IPS DF 6.9 (cell line): ENCODE results near the gene CDPF1.
"Not testable (repeated sequence)": the region's sequence is repeated elsewhere in the genome, so short reads cannot be mapped to it uniquely, and the experiment has no call there.

Experiments used
- DNase-seq: peaks from one replicate; pipeline ENCODE4 v3.0.0-alpha.2; 2013; ENCODE audit warnings: low read depth, low spot score
- H3K27ac ChIP-seq: one replicate; pipeline ENCODE4 v1.5.1; 2013; ENCODE audit warnings: low read length, control low read depth
- H3K27me3 ChIP-seq: 2 replicates; pipeline ENCODE4 v1.6.1; 2013; ENCODE audit warnings: mild to moderate bottlenecking, low read length; ENCODE audit not compliant: control insufficient read depth, insufficient read depth
- H3K36me3 ChIP-seq: 2 replicates; pipeline ENCODE4 v1.6.1; 2013; ENCODE audit warnings: low read length; ENCODE audit not compliant: control insufficient read depth, insufficient read depth
- H3K4me1 ChIP-seq: 2 replicates; pipeline ENCODE4 v1.6.1; 2013; ENCODE audit warnings: low read length; ENCODE audit not compliant: control insufficient read depth, insufficient read depth
- H3K4me3 ChIP-seq: 2 replicates; pipeline ENCODE4 v1.5.1; 2013; ENCODE audit warnings: mild to moderate bottlenecking, low read length
- H3K9me3 ChIP-seq: 2 replicates; pipeline ENCODE4 v1.6.1; 2013; ENCODE audit warnings: low read length, inconsistent platforms; ENCODE audit not compliant: control insufficient read depth, insufficient read depth
- WGBS: extraction: QIAGEN DNeasy Blood & Tissue Kit; methylation state at CpG from one replicate; pipeline ENCODE4 v1.1.7; 2013; ENCODE audit warnings: mixed read lengths, missing lambda C conversion rate; ENCODE audit not compliant: insufficient read length, insufficient coverage; 5-methylcytosine and 5-hydroxymethylcytosine counted together

CDPF1 gene

DNA sequence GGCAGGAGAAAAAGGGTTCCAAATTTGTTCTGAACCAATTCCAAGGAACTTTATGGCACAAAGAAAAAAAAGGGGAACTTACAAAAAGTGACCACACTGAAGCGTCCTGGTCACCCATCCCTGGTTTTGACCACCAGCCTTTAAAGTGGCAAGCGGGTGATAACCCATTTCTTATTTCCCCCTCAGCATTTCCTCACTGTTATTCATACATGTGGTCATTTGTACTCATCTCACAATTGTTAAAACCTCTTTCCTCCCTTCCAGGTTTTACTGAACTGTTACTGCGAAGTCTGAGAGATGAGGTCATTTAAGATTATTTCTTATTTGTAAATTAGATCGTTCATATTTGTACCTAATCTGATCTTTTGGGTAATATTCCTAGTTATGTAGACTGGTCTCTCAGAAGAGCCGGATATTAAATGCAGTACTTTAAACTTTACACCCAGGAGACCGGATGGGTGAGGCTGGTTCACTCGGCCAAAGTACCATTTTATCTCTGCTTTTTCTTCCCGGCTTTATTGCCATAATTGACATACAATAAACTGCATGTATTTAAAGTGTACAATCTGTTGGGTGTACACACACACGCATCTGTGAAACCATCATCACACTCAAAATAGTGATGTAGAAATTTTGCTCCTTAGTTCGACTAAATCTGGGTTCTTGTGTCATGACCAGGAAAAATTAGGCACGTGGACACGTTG, 47.0 kb downstream of the CDPF1 start:
- WGBS, result no CpG with 5 or more reads among the region's 12 CpGs
- Histone ChIP-seq H3K4me1 (peaks cover 2% of the 10 kb centered on the region; the same call in 1 of the 2 replicates), H3K9me3 (no peaks in the 10 kb centered on the region), H3K4me3 (no peak overlapping the region), H3K36me3 (no peaks in the 10 kb centered on the region), H3K27ac (no peak overlapping the region), H3K27me3 (no peaks in the 10 kb centered on the region)
- DNase-seq, result no peak

DNA sequence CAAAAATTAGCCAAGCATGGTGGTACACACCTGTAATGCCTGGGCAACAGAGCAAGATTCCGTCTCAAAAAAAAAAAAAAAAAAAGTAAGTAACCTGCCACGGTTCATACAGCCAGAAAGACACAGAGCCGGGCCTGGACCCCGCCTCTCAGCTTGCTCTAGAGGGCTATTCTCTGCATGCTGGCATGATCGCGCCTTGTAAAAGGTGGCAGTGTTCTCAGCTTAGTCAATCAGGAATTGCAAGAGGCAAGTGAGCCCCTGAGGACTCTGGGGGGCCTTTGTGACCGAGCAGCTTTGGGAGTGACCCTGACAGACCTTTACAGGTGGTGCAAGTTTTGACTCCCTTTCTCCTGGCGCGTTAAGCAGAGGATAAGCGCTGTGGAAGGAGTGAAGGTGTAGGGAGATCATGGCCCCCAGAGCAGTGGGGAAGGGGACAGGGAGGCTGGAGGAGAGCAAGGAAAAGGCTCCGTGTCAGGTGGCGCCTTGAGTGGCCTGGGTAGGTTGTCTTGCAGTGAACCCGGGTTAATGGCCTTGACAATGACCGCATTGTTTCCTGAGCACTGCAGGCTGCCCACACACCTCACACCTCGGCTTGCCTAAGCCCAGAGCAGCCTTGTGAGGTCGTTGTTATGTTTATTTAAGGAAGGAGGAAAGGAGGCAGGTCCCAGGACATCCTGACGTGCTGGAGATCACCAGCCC, 48.9 kb downstream of the CDPF1 start:
- no peaks in the 10 kb centered on the region for H3K36me3 ChIP-seq
- WGBS, result no CpG with 5 or more reads among the region's 17 CpGs
- H3K9me3 ChIP-seq, result no peaks in the 10 kb centered on the region
- peak; percentile 33 for DNase-seq
- H3K27ac ChIP-seq, result no peak overlapping the region
- H3K4me1 ChIP-seq, result peaks cover 2% of the 10 kb centered on the region; the same call in 1 of the 2 replicates
- H3K4me3 ChIP-seq, result no peak overlapping the region
- H3K27me3 ChIP-seq, result no peaks in the 10 kb centered on the region

DNA sequence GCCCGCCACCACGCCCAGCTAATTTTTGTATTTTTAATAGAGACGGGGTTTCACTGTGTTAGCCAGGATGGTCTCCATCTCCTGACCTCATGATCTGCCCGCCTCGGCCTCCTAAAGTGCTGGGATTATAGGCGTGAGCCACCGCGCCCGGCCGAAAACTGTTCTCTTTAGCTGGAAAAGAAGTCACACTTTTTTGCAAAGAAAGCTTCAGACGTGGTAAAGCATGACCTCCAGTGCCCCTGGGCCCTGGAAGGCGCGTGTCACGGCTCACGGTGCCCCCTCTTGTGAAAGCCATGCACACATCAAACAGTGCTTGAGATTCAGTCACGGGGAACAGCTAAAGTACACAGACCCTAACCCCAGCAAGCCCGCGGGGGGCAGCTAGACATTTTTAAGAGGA, 51.3 kb downstream of the CDPF1 start:
- H3K27me3 ChIP-seq, H3K4me3 ChIP-seq, H3K4me1 ChIP-seq, H3K9me3 ChIP-seq, H3K36me3 ChIP-seq, DNase-seq, H3K27ac ChIP-seq: not testable (repeated sequence)
- no CpG with 5 or more reads among the region's 18 CpGs for WGBS

DNA sequence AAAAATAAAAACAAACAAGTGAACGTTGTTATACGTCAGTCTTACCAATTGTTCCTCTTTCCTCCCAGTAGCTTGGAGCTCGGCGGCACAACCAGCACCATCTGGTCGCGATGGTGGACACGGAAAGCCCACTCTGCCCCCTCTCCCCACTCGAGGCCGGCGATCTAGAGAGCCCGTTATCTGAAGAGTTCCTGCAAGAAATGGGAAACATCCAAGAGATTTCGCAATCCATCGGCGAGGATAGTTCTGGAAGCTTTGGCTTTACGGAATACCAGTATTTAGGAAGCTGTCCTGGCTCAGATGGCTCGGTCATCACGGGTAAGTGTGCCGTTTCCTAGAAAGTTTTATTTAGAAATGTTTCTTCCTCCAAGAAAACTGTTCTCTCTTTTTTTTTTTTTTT, 51.8 kb downstream of the CDPF1 start:
- H3K4me3 ChIP-seq, result no peak overlapping the region

DNA sequence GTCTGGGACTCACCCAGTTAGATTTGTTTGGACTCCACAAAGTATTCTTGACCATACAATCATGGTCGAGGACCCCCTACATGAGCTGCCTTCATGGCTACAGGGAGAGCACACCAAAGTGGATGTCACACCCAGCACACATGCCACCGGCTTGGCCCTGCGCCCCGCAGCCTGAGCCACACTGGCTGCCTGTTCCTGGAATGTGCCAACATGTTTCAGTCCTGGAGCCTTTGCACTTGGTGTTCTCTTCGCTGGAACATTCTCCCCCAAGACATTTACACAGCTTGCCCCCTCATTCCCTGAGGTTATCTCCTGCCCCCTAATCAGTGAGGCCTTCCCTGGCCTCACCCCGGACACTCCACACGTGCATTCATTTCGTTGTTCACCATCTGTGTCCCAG, 53.8 kb downstream of the CDPF1 start:
- no peaks in the 10 kb centered on the region for H3K27me3 ChIP-seq
- no CpG with 5 or more reads among the region's 8 CpGs for whole genome bisulfite sequencing
- no peaks in the 10 kb centered on the region for H3K9me3 ChIP-seq
- H3K36me3 ChIP-seq, result no peaks in the 10 kb centered on the region
- H3K4me1 ChIP-seq, result peaks cover 2% of the 10 kb centered on the region; the same call in 1 of the 2 replicates
- DNase-seq, result no peak
- no peak overlapping the region for H3K4me3 ChIP-seq
- H3K27ac ChIP-seq, result no peak overlapping the region

More for the DNA sequence above, 51.8 kb downstream of the CDPF1 start:
- no peak overlapping the region for H3K27ac ChIP-seq
- H3K4me1 ChIP-seq, result peaks cover 2% of the 10 kb centered on the region; the same call in 1 of the 2 replicates
- H3K9me3 ChIP-seq, result no peaks in the 10 kb centered on the region
- WGBS, result no CpG with 5 or more reads among the region's 18 CpGs
- no peaks in the 10 kb centered on the region for H3K27me3 ChIP-seq
- DNase-seq, result no peak
- no peaks in the 10 kb centered on the region for H3K36me3 ChIP-seq

DNA sequence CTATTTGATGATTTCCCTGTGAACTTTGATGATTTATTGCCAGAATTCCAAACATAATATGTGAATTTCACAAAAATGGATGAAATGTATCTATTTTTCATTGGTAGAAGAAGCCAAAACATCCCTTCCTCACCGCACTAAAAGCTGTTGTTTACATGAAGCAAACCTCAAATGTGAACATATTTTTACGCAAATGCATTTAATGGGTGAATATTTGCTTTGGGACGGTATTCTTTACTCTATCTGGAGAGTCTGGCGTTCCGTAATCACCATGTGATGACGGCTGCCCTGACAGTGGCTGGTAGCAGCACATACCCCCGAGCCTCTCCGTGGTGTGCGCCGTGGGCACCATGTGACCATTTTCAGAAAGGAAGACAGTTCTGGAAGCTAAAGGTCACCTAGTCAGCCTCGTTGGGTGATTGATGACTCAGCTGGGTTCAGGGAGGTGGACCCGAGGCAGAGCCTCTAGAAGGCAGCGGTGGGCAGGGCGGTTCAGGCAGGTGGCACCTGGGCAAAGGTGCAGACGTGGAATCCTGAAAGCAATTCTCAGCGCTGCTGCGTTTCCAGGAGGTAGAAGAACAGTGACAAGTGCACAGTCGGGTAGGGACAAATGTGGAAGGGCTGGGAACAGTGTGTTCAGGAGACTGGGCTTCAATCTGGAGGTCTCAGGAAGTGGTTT, 54.5 kb downstream of the CDPF1 start:
- Histone ChIP-seq H3K9me3 (no peaks in the 10 kb centered on the region), H3K4me3 (no peak overlapping the region), H3K27me3 (no peaks in the 10 kb centered on the region), H3K36me3 (no peaks in the 10 kb centered on the region), H3K4me1 (no peaks in the 10 kb centered on the region), H3K27ac (no peak overlapping the region)
- no peak for DNase-seq
- WGBS, result no CpG with 5 or more reads among the region's 18 CpGs
